ENCODE results near the gene AKT2. TPM values are rescaled to one million over a fixed set of nuclear protein-coding genes. Genes with fewer than 3 reads are reported as not detected.

Gene AKT2
- total and polyA plus RNA-seq, 2 of the 8 experiments (the other 6 are each of a cell fraction or from before 2014, with no cell fraction given): 151 to 183 TPM

- Histone ChIP-seq H3K23me2 (ENCODE audit: low read depth, low read length) (no peaks in the 10 kb centered on the region), H3K79me2 (ENCODE audit: control insufficient read depth in 1 of 2, insufficient read depth in 2 of 2, low read length in 2 of 2) (no peaks in the 10 kb centered on the region), H2BK12ac (ENCODE audit: low read depth, low read length) (no peak overlapping the region), H3K4ac (replicated peaks; ENCODE audit: insufficient read length, low read depth, low read length) (no peak overlapping the region), H2BK20ac (ENCODE audit: low read length) (no peak overlapping the region), H3K36me3 (ENCODE audit: control insufficient read depth in 2 of 4, insufficient read depth in 4 of 4, low read length in 3 of 4) (peaks cover 4 to 28% (median 9%) of the 10 kb centered on the region in 4 experiments; a peak in 6 of 8 replicates), H2BK5ac (ENCODE audit: low read depth, low read length) (no peak overlapping the region), H4K20me1 (replicated peaks in 1 of 2; ENCODE audit: control insufficient read depth in 1 of 2, insufficient read depth in 2 of 2, low read length in 2 of 2) (peaks cover 0 to 9% of the 10 kb centered on the region in 2 experiments), H2BK15ac (ENCODE audit: low read length) (no peak overlapping the region), H4K91ac (replicated peaks; ENCODE audit: insufficient read length, low read length) (no peak overlapping the region), H4K5ac (ENCODE audit: insufficient read length, low read depth, low read length) (no peak overlapping the region), H3K56ac (replicated peaks; ENCODE audit: insufficient read length, low read depth, low read length) (no peak overlapping the region), H4K8ac (ENCODE audit: extremely low read depth, insufficient read depth, low read length) (peak overlapping the region; percentile 25; the same call in 1 of the 2 replicates), H2AFZ (ENCODE audit: low read length) (no peak overlapping the region), H3K4me3 (ENCODE audit: extremely low read depth in 1 of 4, insufficient read depth in 2 of 4, low read depth in 3 of 4, low read length in 4 of 4) (no peak overlapping the region), H3K27ac (ENCODE audit: low read depth, low read length) (no peak overlapping the region), H3K4me2 (ENCODE audit: insufficient read depth in 1 of 2, low read depth in 2 of 2, low read length in 2 of 2) (no peak overlapping the region), H3K9me3 (ENCODE audit: insufficient read depth in 2 of 2, low read depth in 1 of 2, low read length in 1 of 2) (no peaks in the 10 kb centered on the region), H3K9ac (replicated peaks in 1 of 4; ENCODE audit: extremely low read depth in 1 of 4, low read depth in 3 of 4, low read length in 3 of 4) (no peak overlapping the region), H3K18ac (ENCODE audit: extremely low read depth, low read length) (no peak overlapping the region), H3K4me1 (replicated peaks in 1 of 4; ENCODE audit: control insufficient read depth in 3 of 4, insufficient read depth in 4 of 4, low read length in 3 of 4) (peaks cover 0 to 17% (median 11%) of the 10 kb centered on the region in 4 experiments; a peak in 6 of 7 replicates), H3K27me3 (replicated peaks in 1 of 4; ENCODE audit: control insufficient read depth in 3 of 4, extremely low read depth in 1 of 4, insufficient read depth in 3 of 4, low read length in 3 of 4) (no peaks in the 10 kb centered on the region), H3K14ac (ENCODE audit: insufficient read length) (no peak overlapping the region), H3K79me1 (ENCODE audit: low read depth, low read length) (no peaks in the 10 kb centered on the region; the same call in 1 of the 2 replicates), H3K23ac (ENCODE audit: insufficient read length) (no peak overlapping the region), H2BK120ac (replicated peaks; ENCODE audit: low read depth, low read length) (no peak overlapping the region), H2AK5ac (ENCODE audit: low read depth, low read length) (no peak overlapping the region)
- no peak for DNase-seq (ENCODE audit: low read depth in 1 of 2, low spot score in 2 of 2)
- CTCF ChIA-PET (ENCODE audit: partially characterized antibody): interaction anchor here (0.7 to 3.5 kb wide), 8 partner anchors 8 to 75 kb away, joined by 3 to 13 read pairs (median 8); no protein-coding TSS in a partner anchor
- 96% methylated on average over 6 of the region's 6 CpGs; no CpG with 5 or more reads in 1 of the 2 experiments for WGBS, 2 experiments (ENCODE audit: extremely low coverage in 1 of 2, insufficient coverage in 1 of 2, insufficient read length in 1 of 2, insufficient replicate concordance in 2 of 2, low coverage in 1 of 2, low lambda C conversion rate in 2 of 2, missing lambda C conversion rate in 1 of 2)
- POLR2A ChIA-PET (ENCODE audit: partially characterized antibody): interaction anchor here (0.7 kb wide), 1 partner anchor 10 kb away, joined by 4 read pairs; no protein-coding TSS in a partner anchor
- FAIRE-seq: no peak
- no peak for TF ChIP-seq USF2 (IDR thresholded peaks at IDR 0.05; ENCODE audit: low read length)
Measured at GRCh38 chr19:40236366-40236765, 48.8 kb downstream of the AKT2 start.

Data from H1 (cell line).